HG02759 (cell line): ENCODE measurements around the gene FGF19.

Experiments used
- ATAC-seq: cut with Tn5 transposase; IDR thresholded peaks from one replicate; pipeline ENCODE4 v1.9.1; 2021; ENCODE audit warnings: mild to moderate bottlenecking, moderate library complexity; ENCODE audit not compliant: unreplicated experiment

FGF19 gene

DNA sequence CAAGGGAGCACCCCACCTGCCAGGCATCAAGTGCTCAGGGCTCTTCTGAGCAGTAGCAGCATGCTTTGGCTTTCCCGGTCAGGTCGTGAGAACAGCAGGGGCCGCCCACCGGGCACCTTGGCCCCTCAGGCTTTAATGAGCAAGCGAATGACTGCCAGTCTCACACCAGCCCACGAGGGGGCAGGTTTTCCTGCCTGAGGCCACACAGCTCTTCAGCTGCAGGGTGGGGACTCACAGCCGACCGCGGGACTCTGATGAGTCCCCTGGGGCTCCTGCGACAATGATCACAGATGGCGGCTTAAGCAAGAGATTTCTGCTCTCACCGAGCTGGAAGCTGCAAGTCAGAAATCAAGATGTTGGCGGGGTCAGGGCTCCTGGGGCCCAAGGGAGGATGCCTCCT, 14.3 kb upstream of the FGF19 start:
- no peak for ATAC-seq

DNA sequence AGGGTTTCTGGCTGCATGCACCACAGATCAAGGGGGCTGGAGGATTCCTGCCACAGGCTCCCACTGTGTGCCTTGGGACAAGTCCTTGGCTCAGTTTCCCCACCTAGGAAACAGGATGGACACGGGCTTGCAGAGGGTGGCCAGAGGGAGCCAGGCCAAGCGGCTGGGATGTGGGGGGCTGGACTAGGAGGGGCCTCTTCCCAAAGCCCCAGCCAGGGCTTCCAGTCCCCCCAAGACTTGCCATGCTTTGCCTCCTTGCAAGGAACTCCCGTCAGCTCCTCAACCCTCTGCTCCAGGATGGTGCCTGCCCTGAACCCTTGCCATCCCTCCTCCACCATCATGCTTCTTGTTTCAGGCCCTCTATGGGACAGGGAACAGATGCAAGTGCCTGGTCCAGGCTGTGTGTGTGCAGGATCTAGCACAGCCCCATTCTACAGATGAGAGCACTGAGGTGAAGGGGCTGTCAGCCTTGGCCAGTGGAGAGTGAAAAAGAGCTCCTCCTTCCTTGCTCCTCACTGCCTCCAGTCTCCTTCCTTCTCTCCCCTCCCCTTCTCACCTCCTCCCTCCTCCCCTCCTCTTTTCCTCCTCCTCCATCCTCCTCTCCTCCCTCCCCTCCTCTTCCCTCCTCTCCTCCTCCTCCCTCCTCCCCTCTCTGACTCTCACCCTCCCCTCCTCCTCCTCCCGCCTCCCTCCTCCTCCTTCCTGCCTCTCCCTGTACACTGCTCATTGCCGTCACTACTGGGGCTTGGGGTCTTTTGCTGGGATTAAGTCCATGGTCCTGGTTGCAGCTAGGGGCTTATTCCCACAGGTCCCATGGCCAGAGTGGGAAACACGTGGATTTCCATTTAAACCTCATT, 13.3 kb upstream of the FGF19 start:
- ATAC-seq, result no peak

DNA sequence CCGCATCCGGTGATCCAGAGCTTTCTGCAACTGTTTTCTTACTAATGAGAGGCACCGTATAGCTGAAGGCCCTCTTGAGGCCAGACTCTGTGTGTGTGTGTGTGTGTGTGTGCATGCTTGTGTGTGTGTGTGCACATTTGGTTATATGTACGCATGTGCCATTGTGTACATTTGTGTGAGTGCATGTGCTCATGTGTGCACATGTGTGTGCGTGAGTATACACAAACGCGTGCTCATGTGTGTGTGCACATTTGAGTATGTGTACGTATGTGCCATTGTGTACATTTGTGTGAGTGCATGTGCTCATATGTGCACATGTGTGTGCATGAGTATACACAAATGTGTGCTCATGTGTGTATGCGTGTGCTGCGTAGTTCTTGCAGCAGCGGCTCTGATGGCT, 12.3 kb upstream of the FGF19 start:
- ATAC-seq, result no peak

DNA sequence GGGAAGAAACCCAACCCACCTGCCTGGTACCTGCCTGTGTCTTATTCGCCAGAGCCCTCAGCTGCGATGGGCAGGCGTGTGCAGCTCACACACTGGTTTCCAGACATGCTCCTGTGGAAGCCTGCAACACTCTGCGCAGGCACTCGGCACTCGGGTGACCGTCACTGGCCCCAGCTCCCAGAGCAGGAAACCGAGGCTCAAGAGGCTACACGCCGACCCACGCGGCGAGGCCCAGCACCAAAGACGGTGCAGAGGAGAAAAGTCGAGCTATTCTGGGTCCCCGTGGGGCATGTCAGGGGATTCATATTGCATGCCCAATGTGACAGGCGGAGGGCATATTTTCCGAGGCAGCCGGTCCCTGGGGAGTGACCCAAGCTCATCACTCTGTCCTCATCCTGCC, 11.6 kb upstream of the FGF19 start:
- ATAC-seq, result no peak

DNA sequence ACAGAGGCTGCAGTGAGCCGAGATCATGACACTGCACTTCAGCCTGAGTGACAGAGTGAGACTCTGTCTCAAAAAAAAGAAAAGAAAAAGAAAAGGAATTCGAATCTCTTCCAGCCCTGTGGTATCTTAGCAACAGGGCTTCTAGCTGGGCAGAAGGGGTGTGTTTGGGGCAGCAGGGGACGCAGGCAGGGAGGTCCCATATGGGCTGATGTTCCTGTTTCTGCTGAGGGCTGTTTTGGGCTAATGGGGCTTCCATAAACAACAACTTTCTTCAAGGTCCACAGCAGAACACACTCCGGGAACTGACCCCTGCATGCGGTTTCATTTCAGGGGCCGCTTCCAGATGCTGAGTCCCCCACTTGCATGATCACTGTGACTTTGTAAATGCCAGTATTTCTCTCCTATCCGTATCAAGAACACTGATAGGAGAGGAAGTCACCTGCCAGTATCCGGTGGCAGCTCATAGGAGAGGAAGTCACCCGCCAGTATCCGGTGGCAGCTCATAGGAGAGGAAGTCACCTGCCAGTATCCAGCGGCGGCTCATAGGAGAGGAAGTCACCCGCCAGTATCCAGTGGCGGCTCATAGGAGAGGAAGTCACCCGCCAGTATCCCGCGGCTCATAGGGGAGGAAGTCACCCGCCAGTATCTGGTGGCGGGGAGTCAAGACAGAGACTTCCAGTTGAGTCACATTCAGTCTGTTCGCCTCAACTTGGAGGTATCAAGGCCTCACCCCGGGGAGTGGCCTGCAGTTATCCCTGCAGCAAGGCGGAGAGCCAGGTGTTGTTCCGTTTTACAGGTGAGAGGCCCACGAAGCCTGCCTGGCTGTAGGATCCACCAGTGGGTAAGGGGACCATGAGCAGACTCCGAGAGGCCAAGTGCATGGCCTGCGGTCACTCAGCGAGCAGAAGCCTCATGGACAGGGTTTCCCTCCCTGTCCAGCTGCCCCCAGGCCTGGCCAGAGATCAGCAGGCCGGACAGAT, 8.3 kb upstream of the FGF19 start:
- ATAC-seq, result no peak

DNA sequence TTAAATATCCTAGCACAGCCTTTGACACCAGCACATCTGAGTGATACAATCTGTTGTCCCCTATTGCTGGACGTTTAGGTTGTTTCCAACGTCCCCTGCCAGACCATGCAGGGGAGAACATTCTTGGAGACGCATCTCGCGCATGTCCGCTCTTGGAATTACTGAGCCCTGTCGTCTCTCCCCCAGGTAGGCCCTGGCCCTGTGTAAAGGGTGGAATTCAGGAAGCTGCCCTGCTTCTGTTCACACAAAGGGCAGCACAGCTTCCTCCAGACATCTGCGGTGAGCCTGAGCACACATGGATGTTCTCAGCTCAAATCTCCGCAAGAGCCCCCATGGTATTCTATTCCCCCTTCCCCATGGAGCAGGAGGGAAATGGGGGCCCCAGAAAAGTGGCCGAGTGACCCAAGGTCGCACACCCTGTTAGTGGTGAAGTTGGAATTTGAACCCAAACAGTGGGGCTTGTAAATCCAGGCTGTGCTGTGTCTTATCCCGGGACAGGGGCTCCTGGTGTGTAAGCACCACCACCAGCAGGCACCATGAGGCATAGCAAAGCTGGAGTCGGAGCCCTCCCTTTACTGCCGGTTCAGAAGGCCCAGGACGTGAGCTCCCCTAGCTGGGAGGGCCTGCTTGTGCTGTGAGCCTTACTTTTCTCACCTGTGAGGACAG, 5.0 kb upstream of the FGF19 start:
- no peak for ATAC-seq

DNA sequence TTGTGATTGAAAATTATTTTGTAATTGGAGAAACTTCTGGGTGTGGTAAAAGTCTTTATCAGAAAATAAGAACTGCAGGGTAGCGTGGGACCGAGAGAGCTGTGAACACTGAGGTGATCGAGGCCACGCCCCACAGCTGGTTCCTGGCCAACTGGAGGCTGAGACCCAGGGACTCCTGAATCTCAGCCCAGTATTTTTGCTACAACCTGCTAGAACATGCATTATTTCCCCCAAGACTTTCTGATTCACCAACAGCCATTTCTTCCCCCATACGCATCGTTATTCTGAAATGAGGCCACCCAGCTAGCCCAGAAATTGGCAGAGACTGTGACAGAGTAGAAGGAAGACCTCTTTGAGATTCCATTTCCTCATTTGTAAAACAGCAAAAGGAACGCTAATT, 3.4 kb upstream of the FGF19 start:
- ATAC-seq, result no peak

DNA sequence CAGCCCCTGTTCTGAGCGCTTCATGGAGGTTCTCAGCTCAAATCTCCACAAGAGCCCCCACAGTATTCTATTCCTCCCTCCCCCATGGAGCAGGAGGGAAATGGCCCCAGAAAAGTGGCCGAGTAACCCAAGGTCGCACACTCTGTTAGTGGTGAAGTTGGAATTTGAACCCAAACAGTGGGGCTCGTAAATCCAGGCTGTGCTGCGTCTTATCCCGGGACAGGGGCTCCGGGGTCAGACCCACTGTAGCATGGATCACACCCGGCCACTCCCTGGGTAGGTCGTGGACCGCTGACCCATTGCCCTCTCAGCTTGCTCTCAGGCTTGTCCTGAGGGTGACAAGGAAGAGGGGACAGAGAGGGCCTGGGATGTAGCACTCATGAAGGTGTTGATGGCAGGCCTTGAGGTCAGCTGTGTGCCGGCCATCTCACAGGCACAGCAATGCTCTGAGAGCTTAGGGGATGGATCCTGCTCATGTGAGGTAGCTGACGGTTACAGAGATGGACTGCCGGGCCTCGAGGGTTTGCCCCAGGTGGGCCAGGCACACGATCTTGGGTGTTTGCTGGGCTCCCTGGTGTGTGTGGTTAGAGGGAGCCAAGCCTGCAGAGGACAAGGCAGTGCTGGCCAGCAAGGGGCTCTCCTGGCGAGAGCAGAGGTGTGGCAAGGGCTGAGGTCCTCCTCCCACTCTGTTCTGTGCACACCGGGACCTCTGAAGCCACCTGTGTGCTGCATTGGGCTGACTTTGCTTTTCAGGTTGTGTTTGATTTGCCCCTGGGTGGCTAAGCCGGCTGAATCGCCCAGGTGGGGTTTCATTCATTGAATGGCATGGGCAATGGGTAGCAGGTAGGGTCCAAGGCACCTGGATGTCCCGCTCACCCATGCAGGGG, 2.3 kb upstream of the FGF19 start:
- no peak for ATAC-seq

DNA sequence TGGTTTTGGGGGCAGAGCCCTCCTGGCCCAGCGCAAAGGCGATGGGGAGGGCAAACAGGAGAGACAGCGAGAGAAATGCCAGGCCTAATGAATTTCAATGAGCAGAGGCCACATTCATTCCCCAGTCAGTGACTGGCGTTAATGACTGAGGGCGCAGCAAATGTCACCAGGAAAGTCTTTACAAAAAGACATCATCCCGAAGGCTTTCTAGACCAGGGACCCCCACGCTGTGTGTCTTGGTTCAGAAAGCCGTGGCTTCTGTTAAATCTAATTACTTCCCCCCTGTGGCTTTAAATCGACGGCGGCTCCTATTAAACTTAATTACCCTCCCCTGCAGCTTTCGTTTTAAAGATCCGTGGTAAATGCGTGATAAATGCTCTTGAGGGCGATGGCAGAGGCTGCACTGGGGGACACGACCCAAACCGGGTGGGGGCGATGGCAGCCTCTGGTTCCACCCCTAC, 1.6 kb upstream of the FGF19 start:
- ATAC-seq, result no peak

DNA sequence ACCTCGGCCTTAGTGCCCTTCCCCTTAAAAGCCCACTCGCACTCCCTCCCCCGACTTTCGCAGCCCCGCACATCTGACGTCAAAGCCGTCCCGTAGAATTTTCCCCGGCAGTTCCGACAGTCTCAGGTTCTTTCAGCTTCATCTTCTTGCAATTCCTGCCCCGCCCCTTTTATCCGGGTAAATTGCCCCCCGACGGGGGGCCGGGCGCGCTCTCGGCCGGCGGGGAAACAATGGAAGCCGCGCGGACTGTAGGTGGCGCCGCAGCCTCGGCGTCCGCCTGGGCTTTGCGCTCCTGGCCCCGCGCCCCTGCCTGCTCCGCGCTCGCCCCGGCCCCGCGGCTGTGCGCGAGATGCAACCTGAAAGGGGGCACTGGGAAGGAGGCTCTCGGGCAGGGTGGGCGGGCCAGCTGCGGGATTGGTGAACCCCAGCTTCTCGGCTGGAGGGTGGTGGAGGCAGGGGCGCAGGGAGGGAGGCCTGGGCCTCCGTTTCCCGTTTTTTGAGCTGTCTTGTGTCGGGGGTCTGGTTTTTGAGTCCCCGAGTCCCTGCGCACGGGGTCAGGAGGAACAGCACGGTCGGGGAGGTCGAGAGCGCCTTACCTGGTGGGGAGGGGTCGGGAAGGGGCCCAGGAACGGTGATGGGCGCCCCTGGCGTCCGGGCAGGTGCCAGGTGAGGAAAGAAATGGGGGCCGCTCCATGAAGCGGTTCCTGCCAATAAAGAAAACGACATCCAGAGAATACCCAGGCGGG, 859 bp upstream of the FGF19 start:
- ATAC-seq, result no peak

DNA sequence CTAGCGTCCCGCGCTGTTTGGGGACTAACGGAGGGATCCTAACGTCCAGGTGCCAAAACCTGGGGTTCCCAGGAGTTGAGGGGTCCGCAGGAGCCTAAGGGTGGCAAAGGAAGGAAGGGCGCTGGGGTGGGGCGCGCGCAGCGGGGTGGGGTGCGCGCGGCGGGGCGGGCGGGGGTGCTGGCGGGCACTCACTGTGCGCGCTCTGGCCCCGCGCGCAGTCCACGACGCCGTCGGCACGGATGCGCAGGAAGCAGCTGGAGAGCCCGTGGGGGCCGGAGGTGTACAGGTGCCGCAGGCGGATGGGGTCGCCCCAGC, 412 bp downstream of the FGF19 start:
- no peak for ATAC-seq

DNA sequence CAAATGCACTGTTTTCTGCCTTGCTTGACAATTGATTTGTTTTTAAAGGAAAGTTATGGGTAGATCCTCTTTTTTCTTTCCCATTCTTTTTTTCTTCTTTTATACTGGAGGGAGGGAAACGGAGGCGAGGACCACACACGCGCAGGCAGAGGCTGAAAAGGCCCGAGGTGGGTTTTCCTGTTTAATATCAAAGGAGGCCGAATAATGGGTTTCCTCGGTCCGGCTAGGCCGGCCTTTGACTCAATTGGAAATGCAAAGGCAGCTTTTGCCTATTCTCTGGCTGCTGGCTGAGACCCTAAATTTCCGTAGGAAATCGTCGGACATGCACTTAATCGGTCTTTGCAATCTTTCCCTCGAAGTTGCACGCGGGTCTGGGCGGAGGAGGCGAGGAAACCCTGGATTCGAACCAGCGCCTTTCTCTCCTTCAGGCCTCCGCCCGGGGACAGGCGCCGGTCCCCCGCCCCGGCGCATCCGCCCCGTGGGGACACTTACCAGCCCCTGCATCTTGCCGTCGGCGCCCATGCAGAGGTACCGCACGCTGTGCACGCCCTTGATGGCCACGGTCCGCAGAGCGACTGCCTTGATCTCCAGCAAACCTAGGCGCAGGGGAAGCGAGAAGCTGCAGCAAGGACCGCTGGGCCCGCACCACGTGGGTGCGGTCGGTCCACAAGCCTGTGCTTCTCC, 911 bp downstream of the FGF19 start:
- ATAC-seq, result no peak

DNA sequence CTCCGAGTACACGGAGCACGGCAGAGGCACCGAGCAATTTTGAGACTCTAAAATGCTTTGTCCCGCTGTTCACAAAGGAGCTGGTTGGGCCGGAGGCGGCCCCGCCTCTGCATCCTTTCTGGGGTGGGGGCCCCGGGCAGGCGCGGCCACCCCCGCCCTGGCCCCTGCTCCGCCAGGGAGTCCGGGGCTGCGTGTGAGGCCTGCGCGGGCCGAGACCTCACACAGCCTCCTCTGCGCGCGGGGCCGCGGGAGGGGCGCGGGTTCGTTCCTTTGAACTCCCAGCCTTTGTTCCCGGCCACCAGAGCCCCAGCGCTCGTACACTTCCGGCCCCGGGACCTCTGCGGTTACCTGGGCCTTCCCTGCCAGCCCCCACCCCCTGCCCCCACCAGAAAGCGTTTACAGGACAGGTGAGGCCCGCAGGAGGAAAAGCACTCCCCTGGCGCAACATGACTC, 1.6 kb downstream of the FGF19 start:
- ATAC-seq, result no peak

DNA sequence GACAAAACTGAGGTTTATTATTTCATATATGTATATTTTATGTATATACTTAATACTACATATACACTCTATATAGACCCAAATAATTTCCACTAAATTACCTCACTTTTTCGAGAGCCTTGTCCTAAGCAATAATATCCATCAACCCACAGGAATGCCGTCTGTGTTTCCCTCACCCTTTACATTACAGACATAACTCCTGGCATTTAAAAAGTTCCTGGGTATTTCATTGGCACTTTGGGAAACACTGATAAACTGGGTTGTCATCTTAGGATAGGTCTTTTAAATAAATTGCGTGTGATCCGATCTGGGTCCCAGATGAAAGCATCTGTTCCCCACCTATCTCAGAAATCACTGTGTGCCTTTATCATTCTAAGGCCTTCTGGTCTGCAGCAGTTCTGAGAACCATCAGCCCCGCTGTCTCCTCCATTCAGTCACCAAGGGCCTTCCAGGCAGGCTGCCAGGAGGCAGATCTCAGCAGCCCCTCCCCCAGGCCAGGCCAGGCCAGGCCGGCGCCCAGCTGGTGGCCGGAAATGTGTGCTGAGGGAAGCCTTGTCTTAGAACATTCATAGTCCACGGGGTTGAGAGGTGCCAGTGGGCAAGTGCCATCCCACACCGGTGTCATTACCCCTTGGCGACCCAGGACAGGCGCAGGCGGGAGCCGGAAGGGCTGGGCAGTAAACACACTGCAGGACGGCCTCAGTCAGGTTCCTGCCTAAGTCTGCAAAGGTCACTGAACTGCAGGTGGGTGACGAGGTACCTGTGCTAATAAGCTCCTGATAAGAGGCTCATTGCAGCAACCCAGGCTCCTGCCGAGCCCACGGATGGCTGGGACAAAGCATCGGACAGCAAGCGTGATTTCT, 3.3 kb downstream of the FGF19 start:
- ATAC-seq, result no peak

DNA sequence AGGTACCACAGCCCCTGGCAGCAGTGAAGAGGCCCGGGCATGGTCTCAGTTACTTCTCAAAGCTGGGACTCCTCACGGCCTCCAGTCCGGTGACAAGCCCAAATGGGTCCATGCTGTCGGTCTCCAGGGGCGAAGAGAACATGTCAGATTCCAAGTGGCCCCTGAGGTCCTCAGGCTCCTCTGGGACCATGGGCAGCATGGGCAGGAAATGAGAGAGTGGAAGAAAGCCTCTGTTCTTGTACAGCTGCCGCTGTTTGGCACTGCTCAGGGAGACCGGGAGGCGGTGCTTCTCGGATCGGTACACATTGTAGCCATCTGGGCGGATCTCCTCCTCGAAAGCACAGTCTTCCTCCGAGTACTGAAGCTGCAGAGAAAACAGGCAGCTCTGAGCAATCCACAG, 4.6 kb downstream of the FGF19 start:
- no peak for ATAC-seq

DNA sequence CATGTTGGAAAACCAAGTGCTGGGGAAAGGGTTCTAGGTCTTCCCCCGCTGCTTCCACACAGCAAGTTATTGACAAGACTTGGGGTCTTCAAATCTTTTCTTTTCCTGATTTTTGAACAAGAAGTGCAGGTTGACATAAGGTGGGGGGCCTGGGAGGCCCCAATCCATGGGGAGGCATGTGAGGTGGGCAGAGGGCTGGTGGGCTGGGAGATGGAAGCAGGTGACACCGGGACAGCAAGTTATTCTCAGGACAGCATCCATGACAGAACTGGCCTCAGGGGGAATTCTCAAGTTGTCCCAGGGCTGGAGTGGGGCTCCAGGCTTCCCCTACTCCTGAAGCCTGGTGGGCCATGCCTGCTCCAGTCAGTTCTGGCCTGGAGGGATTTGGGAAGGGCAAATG, 5.5 kb downstream of the FGF19 start:
- no peak for ATAC-seq

DNA sequence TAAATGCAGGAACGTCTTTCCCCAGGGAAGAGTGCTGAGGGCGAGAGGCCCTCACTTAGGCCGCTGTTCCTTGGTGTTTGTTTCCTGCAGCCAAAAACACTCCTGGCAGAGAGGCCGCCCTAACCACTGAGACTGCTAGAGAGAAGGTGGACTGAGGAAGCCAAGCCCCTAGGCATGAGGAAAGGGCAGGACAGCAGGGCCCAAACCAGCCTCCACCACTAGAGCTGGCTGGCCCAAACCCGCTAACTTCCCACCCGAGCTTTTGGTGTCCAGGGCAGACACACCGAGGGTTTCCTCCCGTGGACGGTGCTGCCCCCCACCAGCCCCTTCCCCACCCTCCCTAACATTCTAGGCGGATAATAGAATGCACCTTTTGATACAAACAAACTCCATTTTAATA, 6.0 kb downstream of the FGF19 start:
- no peak for ATAC-seq

DNA sequence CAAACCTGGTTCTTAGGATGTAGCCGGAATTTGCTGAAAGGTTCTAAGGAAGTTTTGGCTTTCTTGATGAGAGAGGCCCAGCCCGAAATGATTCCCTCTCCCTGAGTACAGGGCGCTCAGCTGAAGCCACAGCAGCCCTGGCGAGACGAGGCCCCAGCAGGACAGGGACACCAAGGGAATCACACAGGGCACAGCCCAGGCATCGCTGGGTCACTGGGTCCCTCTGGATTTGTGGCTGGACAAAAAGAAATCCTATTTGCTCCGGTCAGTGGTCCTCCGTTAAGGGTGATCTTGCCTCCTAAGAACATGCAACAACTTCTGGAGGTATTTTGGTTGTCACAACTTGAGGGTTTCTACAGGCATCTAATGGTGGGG, 6.4 kb downstream of the FGF19 start:
- ATAC-seq, result no peak
